Effector CD8-positive, alpha-beta T cell (primary cell): ENCODE data around the gene SFI1.
A peak's percentile ranks its signal among the peaks of the same experiment; 100 is the strongest.
"Not testable (repeated sequence)": the region's sequence is repeated elsewhere in the genome, so short reads cannot be mapped to it uniquely, and the experiment has no call there.

Experiments
- DNase-seq: peaks from one replicate; lab custom pipeline; 2025; lab: John Stamatoyannopoulos, UW

SFI1 gene

GRCh38 chr22:31490496-31490925 is 5.8 kb upstream of the SFI1 start:
- peak; percentile 26 for DNase-seq

- DNase-seq: no peak
These were observed 4.9 kb upstream of the SFI1 start for GRCh38 chr22:31491218-31491962.

GRCh38 chr22:31492151-31492550 is 4.2 kb upstream of the SFI1 start:
- DNase-seq: no peak

GRCh38 chr22:31493355-31493754 is 3.0 kb upstream of the SFI1 start:
- not testable (repeated sequence) for DNase-seq

GRCh38 chr22:31495343-31495742 is 993 bp upstream of the SFI1 start:
- no peak for DNase-seq

- DNase-seq: peak; percentile 35
These were observed 405 bp downstream of the SFI1 start for GRCh38 chr22:31496735-31497146.

GRCh38 chr22:31497148-31497938 is 1.0 kb downstream of the SFI1 start:
- no peak for DNase-seq

GRCh38 chr22:31501738-31502137 is 5.4 kb downstream of the SFI1 start:
- no peak for DNase-seq

- no peak for DNase-seq
These were observed 7.1 kb downstream of the SFI1 start for GRCh38 chr22:31503211-31503964.

- DNase-seq: no peak
These were observed 7.9 kb downstream of the SFI1 start for GRCh38 chr22:31504282-31504681.

- DNase-seq: not testable (repeated sequence)
These were observed 11.2 kb downstream of the SFI1 start for GRCh38 chr22:31507517-31507916.

GRCh38 chr22:31508536-31508935 is 12.2 kb downstream of the SFI1 start:
- DNase-seq: no peak

- no peak for DNase-seq
These were observed 12.9 kb downstream of the SFI1 start for GRCh38 chr22:31509061-31509762.

- no peak for DNase-seq
These were observed 23.7 kb downstream of the SFI1 start for GRCh38 chr22:31520051-31520450.

- DNase-seq: not testable (repeated sequence)
These were observed 27.8 kb downstream of the SFI1 start for GRCh38 chr22:31524132-31524531.

- no peak for DNase-seq
These were observed 29.9 kb downstream of the SFI1 start for GRCh38 chr22:31526270-31526669.

GRCh38 chr22:31530823-31531195 is 34.5 kb downstream of the SFI1 start:
- no peak for DNase-seq

GRCh38 chr22:31532060-31532459 is 35.7 kb downstream of the SFI1 start:
- DNase-seq: no peak

- no peak for DNase-seq
These were observed 37.0 kb downstream of the SFI1 start for GRCh38 chr22:31533374-31533773.

- no peak for DNase-seq
These were observed 40.7 kb downstream of the SFI1 start for GRCh38 chr22:31537019-31537535.

GRCh38 chr22:31538815-31539214 is 42.5 kb downstream of the SFI1 start:
- DNase-seq: no peak

GRCh38 chr22:31540166-31540565 is 43.8 kb downstream of the SFI1 start:
- not testable (repeated sequence) for DNase-seq
